COLO668 (cell line): ENCODE data around the gene ZMIZ1.
"Not testable (repeated sequence)": the region's sequence is repeated elsewhere in the genome, so short reads cannot be mapped to it uniquely, and the experiment has no call there.

Experiments used
- DNase-seq: peaks from one replicate; lab custom pipeline; 2025; ENCODE audit not compliant: unreplicated experiment; lab: John Stamatoyannopoulos, UW

Gene ZMIZ1

GRCh38 chr10:79277579-79278269, 209.0 kb downstream of the ZMIZ1 start:
- no peak for DNase-seq

- DNase-seq = not testable (repeated sequence)
Measured at GRCh38 chr10:79279047-79279446, 210.3 kb downstream of the ZMIZ1 start.

DNA sequence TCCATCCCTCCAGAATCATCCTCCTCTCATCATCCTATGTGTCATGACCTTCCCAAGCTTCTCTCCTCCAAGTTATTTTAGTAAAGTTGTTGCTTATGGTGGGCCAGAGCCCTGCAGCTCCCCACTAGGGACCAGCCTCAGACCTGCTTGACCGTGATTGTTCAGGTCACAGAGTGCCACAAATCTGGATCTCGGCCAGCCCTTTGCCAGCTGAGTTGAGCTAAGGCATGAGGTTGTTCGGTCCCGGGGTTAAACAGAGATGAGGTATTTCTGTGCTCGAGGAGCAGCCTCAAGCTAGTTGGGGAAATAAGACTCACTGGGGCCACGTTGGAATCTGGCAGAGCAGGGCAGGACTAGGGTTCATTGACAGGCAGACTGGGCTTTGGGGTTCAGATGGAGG, 212.2 kb downstream of the ZMIZ1 start:
- DNase-seq = no peak

- DNase-seq = no peak
Measured at GRCh38 chr10:79282388-79282787, 213.6 kb downstream of the ZMIZ1 start.

GRCh38 chr10:79283616-79284015, 214.8 kb downstream of the ZMIZ1 start:
- no peak for DNase-seq

- no peak for DNase-seq
Measured at GRCh38 chr10:79284158-79284871, 215.5 kb downstream of the ZMIZ1 start.

DNA sequence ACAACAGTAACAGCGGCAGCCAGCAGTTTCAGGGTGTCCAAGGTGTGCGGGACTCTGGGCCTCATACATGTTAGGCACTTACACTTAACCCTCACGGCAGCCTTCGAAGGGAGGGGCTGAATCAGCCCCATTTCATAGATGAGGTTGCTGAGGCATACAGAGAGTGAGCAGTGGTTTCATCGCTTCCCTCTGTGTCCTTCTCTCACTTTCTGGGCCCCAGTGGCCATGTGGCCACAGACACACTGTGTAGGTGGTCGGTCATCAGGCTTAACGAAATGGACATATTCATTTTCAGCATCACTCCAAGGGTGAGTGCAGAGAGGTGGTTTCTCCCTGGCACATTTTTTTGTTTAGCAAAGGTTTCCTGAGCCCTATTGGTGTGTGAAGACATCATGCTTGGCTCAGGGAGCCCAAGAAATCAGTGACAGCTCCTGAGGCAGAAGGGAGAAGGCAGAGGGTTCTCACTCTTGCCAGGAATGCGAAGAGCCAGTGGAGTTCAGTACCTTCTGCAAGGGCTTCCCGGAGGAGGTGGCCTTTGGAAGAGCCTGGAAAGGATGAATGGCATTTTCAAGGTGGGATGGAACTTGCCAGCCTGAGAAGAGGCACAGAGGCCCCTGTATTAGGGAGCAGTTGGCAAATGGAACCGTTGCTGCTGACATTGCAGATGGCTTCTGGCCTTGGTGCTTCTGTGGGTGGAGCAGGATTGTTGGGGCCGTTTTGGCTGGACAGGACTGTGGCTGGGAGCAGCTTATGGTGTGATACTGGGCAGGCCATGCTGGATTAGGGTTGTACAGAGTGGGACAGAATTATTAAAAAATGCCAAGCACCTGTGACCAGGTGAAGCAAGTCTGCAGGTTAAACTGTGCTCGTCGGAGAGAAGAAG, 216.8 kb downstream of the ZMIZ1 start:
- DNase-seq = no peak

GRCh38 chr10:79286318-79286951, 217.7 kb downstream of the ZMIZ1 start:
- no peak for DNase-seq

DNA sequence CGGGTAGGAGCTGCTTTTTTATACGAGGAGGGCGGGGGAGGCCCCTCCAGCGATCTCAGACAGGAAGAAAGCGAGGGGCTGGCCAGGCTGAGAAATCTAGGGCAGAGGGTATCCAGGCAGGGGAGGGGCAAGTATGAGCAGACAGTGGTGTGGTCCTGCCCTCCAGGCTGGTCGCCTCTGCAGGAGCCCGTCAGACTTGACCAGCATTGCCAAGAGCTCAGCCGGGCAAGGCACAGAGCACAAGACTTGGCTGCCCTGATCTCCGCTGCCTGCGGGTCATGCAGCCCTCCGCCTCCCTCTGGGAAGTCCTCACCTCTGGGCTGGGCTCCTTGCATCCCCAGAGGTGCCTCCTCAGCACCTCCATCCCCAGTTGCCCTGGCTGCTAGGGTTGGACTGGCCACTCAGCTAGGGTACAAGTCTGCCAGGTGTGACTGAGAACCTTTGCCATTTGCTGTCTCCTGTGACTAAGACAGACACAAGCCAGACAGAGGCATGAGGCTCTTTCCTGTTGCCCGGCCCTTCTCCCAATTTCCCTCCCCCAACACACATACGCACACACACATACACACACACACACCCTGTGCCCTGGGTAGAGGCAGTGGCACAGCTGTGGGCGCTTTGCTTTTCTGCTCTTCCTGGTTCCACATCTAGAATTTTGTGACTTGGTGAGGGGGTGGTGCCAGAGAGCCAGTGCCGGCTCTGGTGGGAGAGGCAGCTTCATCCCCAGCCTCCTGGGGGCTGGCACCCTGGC, 219.4 kb downstream of the ZMIZ1 start:
- DNase-seq = no peak

DNA sequence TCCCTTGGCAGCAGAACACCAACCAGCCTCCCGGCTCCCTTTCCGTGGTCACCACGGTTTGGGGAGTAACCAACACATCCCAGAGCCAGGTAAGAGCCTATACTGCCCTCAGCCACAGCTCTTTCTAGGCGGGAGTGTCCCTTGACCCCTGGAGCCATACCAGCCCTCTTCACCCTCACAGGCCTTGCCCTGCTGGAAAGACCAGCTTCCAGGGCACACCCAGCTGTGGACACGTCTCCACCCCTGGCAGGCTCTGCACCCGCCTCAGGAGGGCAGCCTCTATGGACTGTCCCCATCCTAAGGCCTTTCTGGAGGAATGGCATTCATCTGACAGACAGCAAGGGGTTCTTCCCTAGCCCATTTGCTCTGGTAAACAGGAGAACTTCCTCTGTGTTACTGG, 221.0 kb downstream of the ZMIZ1 start:
- no peak for DNase-seq

DNA sequence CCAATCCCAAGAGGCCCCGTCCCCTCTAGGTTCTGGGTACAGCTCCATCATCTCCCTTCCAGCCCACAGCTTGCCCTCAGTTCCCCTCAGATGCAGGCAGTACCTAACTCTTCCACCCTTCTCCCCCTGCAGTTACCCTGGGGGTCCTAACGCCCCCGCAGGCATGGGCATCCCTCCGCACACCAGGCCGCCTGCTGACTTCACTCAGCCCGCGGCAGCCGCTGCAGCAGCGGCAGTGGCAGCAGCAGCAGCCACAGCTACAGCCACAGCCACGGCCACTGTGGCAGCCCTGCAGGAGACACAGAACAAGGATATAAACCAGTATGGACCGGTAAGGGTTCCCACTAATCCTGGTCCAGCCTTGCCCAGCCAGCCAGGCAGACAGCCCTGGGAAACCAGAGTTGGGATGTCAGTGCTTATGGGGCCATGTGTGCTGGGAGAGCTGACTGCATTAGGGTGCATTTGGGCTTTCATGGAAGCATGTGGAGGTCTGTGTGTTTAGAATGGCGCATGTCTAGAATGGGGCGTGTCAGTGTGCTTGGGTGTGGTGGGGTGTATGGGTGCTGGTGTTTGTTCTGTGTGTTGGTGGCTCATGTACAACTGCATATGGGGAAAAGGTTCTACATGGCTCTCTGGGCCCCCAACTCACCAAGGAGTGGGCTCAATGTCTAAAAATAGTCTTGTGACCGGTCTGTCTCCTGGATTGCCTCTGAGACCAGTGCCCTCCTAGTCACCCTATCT, 223.4 kb downstream of the ZMIZ1 start:
- no peak for DNase-seq

- peak; percentile 5 for DNase-seq
Measured at GRCh38 chr10:79292891-79293746, 224.4 kb downstream of the ZMIZ1 start.

- DNase-seq = no peak
Measured at GRCh38 chr10:79293841-79294581, 225.2 kb downstream of the ZMIZ1 start.

- DNase-seq = no peak
Measured at GRCh38 chr10:79295563-79295962, 226.8 kb downstream of the ZMIZ1 start.

DNA sequence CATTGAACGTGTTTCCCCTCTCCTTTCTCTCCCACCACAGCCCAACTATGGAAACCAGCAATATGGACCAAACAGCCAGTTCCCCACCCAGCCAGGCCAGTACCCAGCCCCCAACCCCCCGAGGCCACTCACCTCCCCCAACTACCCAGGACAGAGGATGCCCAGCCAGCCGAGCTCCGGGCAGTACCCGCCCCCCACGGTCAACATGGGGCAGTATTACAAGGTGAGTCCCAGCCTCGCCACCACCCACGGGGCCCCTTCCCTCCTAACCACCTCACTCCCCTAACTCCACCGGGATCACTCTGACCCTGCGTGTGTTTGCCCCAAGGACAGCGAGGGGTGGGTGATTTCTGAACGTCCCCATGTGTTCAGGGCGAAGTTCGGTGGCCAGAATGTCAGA, 227.7 kb downstream of the ZMIZ1 start:
- DNase-seq = no peak

GRCh38 chr10:79298403-79299244, 229.9 kb downstream of the ZMIZ1 start:
- DNase-seq = peak; percentile 21
